HG03097 (cell line): Measurements from ENCODE around the gene VPS41.

Experiments used
- ATAC-seq: cut with Tn5 transposase; IDR thresholded peaks from one replicate; pipeline ENCODE4 v1.9.1; 2021; ENCODE audit not compliant: unreplicated experiment, low FRiP score

The VPS41 gene

GRCh38 chr7:38820571-38820970 is 88.4 kb downstream of the VPS41 start:
- no peak for ATAC-seq

GRCh38 chr7:38819463-38819862 is 89.5 kb downstream of the VPS41 start:
- ATAC-seq = no peak

GRCh38 chr7:38817526-38817925 is 91.5 kb downstream of the VPS41 start:
- ATAC-seq = no peak

GRCh38 chr7:38813768-38814167 is 95.2 kb downstream of the VPS41 start:
- no peak for ATAC-seq

GRCh38 chr7:38806912-38807311 is 102.1 kb downstream of the VPS41 start:
- ATAC-seq = no peak

GRCh38 chr7:38801786-38802185 is 107.2 kb downstream of the VPS41 start:
- no peak for ATAC-seq

GRCh38 chr7:38798552-38799267 is 110.3 kb downstream of the VPS41 start:
- ATAC-seq = no peak

GRCh38 chr7:38796626-38797501 is 112.1 kb downstream of the VPS41 start:
- ATAC-seq = no peak

- no peak for ATAC-seq
These were observed 113.4 kb downstream of the VPS41 start for GRCh38 chr7:38795593-38795992.

GRCh38 chr7:38781991-38782390 is 127.0 kb downstream of the VPS41 start:
- ATAC-seq = no peak

- ATAC-seq = no peak
These were observed 131.4 kb downstream of the VPS41 start for GRCh38 chr7:38777609-38778008.

GRCh38 chr7:38775506-38776175 is 133.3 kb downstream of the VPS41 start:
- ATAC-seq = no peak

- no peak for ATAC-seq
These were observed 135.6 kb downstream of the VPS41 start for GRCh38 chr7:38773430-38773829.

GRCh38 chr7:38760226-38760625 is 148.8 kb downstream of the VPS41 start:
- ATAC-seq = no peak

- ATAC-seq = no peak
These were observed 150.0 kb downstream of the VPS41 start for GRCh38 chr7:38759028-38759427.

- ATAC-seq = no peak
These were observed 151.1 kb downstream of the VPS41 start for GRCh38 chr7:38757931-38758330.

- no peak for ATAC-seq
These were observed 152.5 kb downstream of the VPS41 start for GRCh38 chr7:38756521-38756920.

GRCh38 chr7:38753347-38753746 is 155.6 kb downstream of the VPS41 start:
- no peak for ATAC-seq

- no peak for ATAC-seq
These were observed 157.6 kb downstream of the VPS41 start for GRCh38 chr7:38751416-38751815.

GRCh38 chr7:38748056-38748610 is 160.9 kb downstream of the VPS41 start:
- ATAC-seq = no peak

GRCh38 chr7:38746438-38746837 is 162.6 kb downstream of the VPS41 start:
- ATAC-seq = no peak
